K562 (cell line): ENCODE measurements around the gene PTPRT. TPM values are rescaled to one million over a fixed set of nuclear protein-coding genes. Genes with fewer than 3 reads are reported as not detected.

Experiments used
- ATAC-seq: fragments of 200-7000 bp; cut with Tn5 transposase; 3 replicates; pipeline ENCODE4 v1.9.1; 2020; ENCODE audit warnings: moderate library complexity
- BruUV-seq: library from RNA; stranded (reverse); fragments of 400-500 nt; replicated peaks from 2 replicates; lab custom pipeline; 2021; lab: Mats Ljungman, UMichigan
- CTCF ChIA-PET: fragments of 300-600 bp; formaldehyde crosslinking; extraction: SDS; loops from one replicate; lab custom pipeline; 2021; ENCODE audit warnings: low intra/inter-chr PET ratio; lab: Yijun Ruan, JAX
- POLR2A ChIA-PET: fragments of 300-600, 350-650 bp; sonication (Branson Sonifier 250); formaldehyde crosslinking; extraction: SDS; loops from one replicate; lab custom pipeline; 2021; ENCODE audit warnings: antibody characterized with exemption, inconsistent platforms; lab: Yijun Ruan, JAX
- DNase-seq, 4 experiments: peaks; one replicate each; pipeline versions ENCODE4 v3.0.0 to v3.0.0-alpha.2; 2011 to 2018; ENCODE audit warnings: low spot score in 3 of 4, mixed read lengths in 3 of 4; ENCODE audit errors: extremely low read depth in 1 of 4
- FAIRE-seq: peaks from 2 replicates; lab custom pipeline; 2011; peaks lifted over from hg19 to GRCh38; lab: Jason Lieb, UNC
- H2AFZ ChIP-seq: 2 replicates; pipeline ENCODE4 v1.6.0; 2011; ENCODE audit warnings: low read depth, low read length, control low read depth, inconsistent platforms
- H3K27ac ChIP-seq: fragments of 200-600 bp; 3 replicates; pipeline ENCODE4 v1.8.0; 2011; ENCODE audit warnings: low read depth, mild to moderate bottlenecking, control low read depth, inconsistent platforms, low read length, moderate library complexity, mixed read lengths; ENCODE audit errors: extremely low read depth
- H3K27me3 ChIP-seq, 2 experiments: fragments of 300-600 bp in 1 of 2; 2 replicates in 1 of 2; 3 replicates in 1 of 2; pipeline versions ENCODE4 v1.6.0 to v1.8.0; 2011; ENCODE audit warnings: inconsistent platforms in 2 of 2, low read length in 2 of 2, mild to moderate bottlenecking in 1 of 2, mixed read lengths in 1 of 2, moderate library complexity in 1 of 2; ENCODE audit not compliant: control insufficient read depth in 2 of 2, insufficient read depth in 2 of 2
- H3K36me3 ChIP-seq: fragments of 300-600 bp; 3 replicates; pipeline ENCODE4 v1.8.0; 2011; ENCODE audit warnings: mild to moderate bottlenecking, low read length, inconsistent platforms; ENCODE audit not compliant: control insufficient read depth, insufficient read depth
- H3K4me1 ChIP-seq, 2 experiments: fragments of 200-600 bp in 1 of 2; replicated peaks in 1 of 2; 2 replicates in 1 of 2; 3 replicates in 1 of 2; pipeline versions ENCODE4 v1.5.1 to v1.8.0; 2011; ENCODE audit warnings: inconsistent platforms in 2 of 2, low read length in 2 of 2, mild to moderate bottlenecking in 1 of 2, mixed read lengths in 1 of 2, moderate library complexity in 1 of 2; ENCODE audit not compliant: control insufficient read depth in 2 of 2, insufficient read depth in 2 of 2
- H3K4me2 ChIP-seq: 2 replicates; pipeline ENCODE4 v1.6.1; 2011; ENCODE audit warnings: low read length, control low read depth, inconsistent platforms, mixed read lengths; ENCODE audit not compliant: insufficient read depth
- H3K4me3 ChIP-seq: fragments of 200-600 bp; sonication (generic), shearing (Covaris generic); 2 replicates; pipeline ENCODE4 v1.5.1; 2016; ENCODE audit warnings: control low read depth, inconsistent platforms
- H3K79me2 ChIP-seq: fragments of 200-600 bp; 3 replicates; pipeline ENCODE4 v1.8.0; 2011; ENCODE audit warnings: low read length, inconsistent platforms; ENCODE audit not compliant: control insufficient read depth, insufficient read depth
- H3K9ac ChIP-seq, 2 experiments: 2 replicates each; pipeline versions ENCODE4 v1.6.0 to v1.6.1; 2011; ENCODE audit warnings: low read depth in 2 of 2, low read length in 2 of 2, control low read depth in 1 of 2, inconsistent platforms in 1 of 2, mild to moderate bottlenecking in 1 of 2, mixed read lengths in 1 of 2; ENCODE audit not compliant: insufficient read depth in 1 of 2
- H3K9me1 ChIP-seq: one replicate; pipeline ENCODE4 v1.6.0; 2011; ENCODE audit warnings: inconsistent platforms, mild to moderate bottlenecking, low read length, moderate library complexity; ENCODE audit not compliant: control insufficient read depth, insufficient read depth
- H3K9me3 ChIP-seq: replicated peaks from 2 replicates; pipeline ENCODE4 v1.5.1; 2011; ENCODE audit warnings: low read depth, low read length, inconsistent platforms; ENCODE audit not compliant: control insufficient read depth, insufficient read depth
- H4K20me1 ChIP-seq: replicated peaks from 2 replicates; pipeline ENCODE4 v1.6.1; 2011; ENCODE audit warnings: low read length, inconsistent platforms, mixed read lengths; ENCODE audit not compliant: control insufficient read depth, insufficient read depth
- EZH2 ChIP-seq: IDR thresholded peaks from 2 replicates; pipeline ENCODE4 v1.6.1; 2012; ENCODE audit warnings: low read depth, mild to moderate bottlenecking, inconsistent platforms, low read length, borderline replicate concordance
- PRMT5 ChIP-seq: sonication (generic); formaldehyde crosslinking; IDR thresholded peaks from 2 replicates; pipeline ENCODE4 v1.5.0; 2020; ENCODE audit warnings: missing genetic modification reagents
- ZBTB11 ChIP-seq, 3 experiments: fragments of 200-800 bp in 1 of 3; fragments of 250-450 bp in 1 of 3; fragments of 450-650 bp in 1 of 3; sonication (Bioruptor Pico) in 1 of 3; sonication (Bioruptor generic) in 1 of 3; formaldehyde crosslinking in 1 of 3; IDR thresholded peaks; 2 replicates each; pipeline versions ENCODE4 v1.6.1 to v1.8.0; 2016 to 2022; ENCODE audit warnings: mild to moderate bottlenecking in 2 of 3, missing genetic modification characterization in 2 of 3, missing compliant biosample characterization in 1 of 3, moderate library complexity in 1 of 3
- ZNF175 ChIP-seq: fragments of 200-800 bp; sonication (Bioruptor generic); IDR thresholded peaks from 2 replicates; pipeline ENCODE4 v1.6.1; 2016; ENCODE audit warnings: low read depth, mild to moderate bottlenecking, missing genetic modification characterization, missing compliant biosample characterization
- WGBS: fragments of 100-300 bp; shearing (Covaris generic); methylation state at CpG from one replicate; pipeline ENCODE4 v1.1.6; 2016; ENCODE audit warnings: low coverage, mixed read lengths; ENCODE audit not compliant: insufficient coverage; ENCODE audit errors: missing lambda C conversion rate; 5-methylcytosine and 5-hydroxymethylcytosine counted together
- in situ Hi-C: fragments of 300-500 bp; cut with MboI; formaldehyde crosslinking; loops from 4 replicates; pipeline ENCODE4 v1.15.0; 2018; ENCODE audit warnings: inconsistent platforms, mixed read lengths
- intact Hi-C: fragments of 100-400 bp; cut with micrococcal nuclease; formaldehyde crosslinking; loops from 2 replicates; pipeline ENCODE4 v1.14.2; 2022
- polyA plus RNA-seq, 8 experiments: library from polyadenylated mRNA; depleted of rRNA in 4 of 8; stranded (reverse) in 5 of 8; unstranded in 3 of 8; fragments of >200 nt; fragmentation: Nextera tagmentation in 2 of 8; fragmentation: Illumina TruSeq in 1 of 8; extraction: Ambion mirVana in 2 of 8; extraction: Trizol in 1 of 8; gene quantifications; 2 replicates each; pipeline versions ENCODE4 v1.2.1 to v1.2.3, GENCODE V29; 2011 to 2014; ENCODE audit warnings: inconsistent platforms in 1 of 8, missing spikeins in 1 of 8
- total RNA-seq, 7 experiments: library from RNA; depleted of rRNA in 6 of 7; stranded (reverse); fragments of >200 nt in 6 of 7; fragmentation: Illumina TruSeq in 2 of 7; extraction: Trizol in 2 of 7; gene quantifications; 2 replicates each; pipeline versions ENCODE4 v1.2.1 to v1.2.3, GENCODE V29; 2011 to 2021; ENCODE audit warnings: low replicate concordance in 1 of 7

Gene PTPRT
- total and polyA plus RNA-seq, 9 of the 15 experiments (the other 6 are each of a cell fraction or from before 2014, with no cell fraction given) = not detected

GRCh38 chr20:42461965-42462593 is 727.6 kb downstream of the PTPRT start:
- DNase-seq (no peak), FAIRE-seq (no peak), ATAC-seq (no peak)
- no peaks in the 10 kb centered on the region for H4K20me1 ChIP-seq
- TF ChIP-seq EZH2 = no peak
- TF ChIP-seq ZBTB11 (CRISPR knock-in tag; IDR thresholded peaks at IDR 0.05) = no peak
- TF ChIP-seq PRMT5 (CRISPR knock-in tag) = no peak
- TF ChIP-seq ZNF175 (CRISPR knock-in tag) = no peak
- H2AFZ ChIP-seq = no peak overlapping the region
- WGBS = 0% methylated on average over 2 of the region's 2 CpGs
- no peak overlapping the region for H3K4me2 ChIP-seq
- H3K4me1 ChIP-seq = no peaks in the 10 kb centered on the region
- no peak overlapping the region for H3K9ac ChIP-seq
- H3K4me3 ChIP-seq = no peak overlapping the region
- in situ Hi-C loops = no loop called here
- no peak overlapping the region for H3K27ac ChIP-seq
- no peaks in the 10 kb centered on the region for H3K27me3 ChIP-seq
- POLR2A ChIA-PET = interaction anchor here (1.0 to 1.2 kb wide), 2 partner anchors 9 to 20 kb away, joined by 3 read pairs; no protein-coding TSS in a partner anchor
- H3K9me1 ChIP-seq = no peaks in the 10 kb centered on the region
- H3K9me3 ChIP-seq = no peaks in the 10 kb centered on the region
- no TSS peak for BruUV-seq
- H3K36me3 ChIP-seq = no peaks in the 10 kb centered on the region
- intact Hi-C loops = no loop called here
- CTCF ChIA-PET = no interaction called here
- no peaks in the 10 kb centered on the region for H3K79me2 ChIP-seq
